Neural crest cell (in vitro differentiated cells): ENCODE data around the gene SLC9A7. TPM values are rescaled to one million over a fixed set of nuclear protein-coding genes. Genes with fewer than 3 reads are reported as not detected.

ENCODE experiments used
- DNase-seq: peaks from one replicate; pipeline ENCODE4 v3.0.0; 2021; ENCODE audit warnings: low read depth, mixed read lengths, low spot score
- H3K27ac Mint-ChIP-seq: one replicate; pipeline ENCODE4 v1.8.0; 2021; ENCODE audit warnings: mild to moderate bottlenecking, mixed read lengths; ENCODE audit not compliant: unreplicated experiment
- H3K27me3 Mint-ChIP-seq: 2 replicates; pipeline ENCODE4 v1.8.0; 2021; ENCODE audit warnings: low read depth, mild to moderate bottlenecking, mixed read lengths
- H3K36me3 Mint-ChIP-seq: 2 replicates; pipeline ENCODE4 v1.8.0; 2021; ENCODE audit warnings: low read depth, mild to moderate bottlenecking, mixed read lengths
- H3K4me1 Mint-ChIP-seq: 2 replicates; pipeline ENCODE4 v1.8.0; 2021; ENCODE audit warnings: mixed read lengths
- H3K4me3 Mint-ChIP-seq: one replicate; pipeline ENCODE4 v1.8.0; 2021; ENCODE audit warnings: mild to moderate bottlenecking, mixed read lengths
- H3K9me3 Mint-ChIP-seq: 2 replicates; pipeline ENCODE4 v1.8.0; 2021; ENCODE audit warnings: mixed read lengths
- CTCF ChIP-seq: fragments of 200-600 bp; sonication (generic); conservative IDR thresholded peaks from 2 replicates; pipeline ENCODE4 v1.5.0; 2021; ENCODE audit warnings: antibody characterized with exemption, mild to moderate bottlenecking
- total RNA-seq: library from RNA; stranded (reverse); gene quantifications from 2 replicates; pipeline ENCODE4 v1.2.1, GENCODE V29; 2021

Gene SLC9A7
- total RNA-seq, 1 donor from 2014 or later, result 4.3 TPM

GRCh38 chrX:46624090-46624786 is 134.7 kb downstream of the SLC9A7 start:
- Mint-ChIP-seq H3K27ac (no peak overlapping the region), H3K36me3 (peaks cover 2% of the 10 kb centered on the region), H3K4me3 (no peak overlapping the region), H3K9me3 (no peaks in the 10 kb centered on the region), H3K27me3 (no peaks in the 10 kb centered on the region), H3K4me1 (peaks cover 19% of the 10 kb centered on the region)
- no peak for DNase-seq
- no peak for TF ChIP-seq CTCF

- Mint-ChIP-seq H3K36me3 (peaks cover 7% of the 10 kb centered on the region), H3K9me3 (peaks cover 8% of the 10 kb centered on the region), H3K27me3 (no peaks in the 10 kb centered on the region), H3K4me1 (peaks cover 10% of the 10 kb centered on the region), H3K27ac (no peak overlapping the region), H3K4me3 (no peak overlapping the region)
- no peak for TF ChIP-seq CTCF
- DNase-seq, result no peak
These were observed 137.3 kb downstream of the SLC9A7 start for GRCh38 chrX:46621572-46621971.

- H3K27ac Mint-ChIP-seq, result no peak overlapping the region
- no peaks in the 10 kb centered on the region for H3K27me3 Mint-ChIP-seq
- H3K4me1 Mint-ChIP-seq, result peaks cover 10% of the 10 kb centered on the region
- no peak overlapping the region for H3K4me3 Mint-ChIP-seq
- peaks cover 7% of the 10 kb centered on the region for H3K36me3 Mint-ChIP-seq
- H3K9me3 Mint-ChIP-seq, result peaks cover 8% of the 10 kb centered on the region
- no peak for DNase-seq
- no peak for TF ChIP-seq CTCF
These were observed 138.4 kb downstream of the SLC9A7 start for GRCh38 chrX:46620505-46620904.

- Mint-ChIP-seq H3K36me3 (peaks cover 12% of the 10 kb centered on the region), H3K9me3 (peaks cover 8% of the 10 kb centered on the region), H3K4me3 (no peak overlapping the region), H3K27me3 (no peaks in the 10 kb centered on the region), H3K27ac (no peak overlapping the region), H3K4me1 (peaks cover 10% of the 10 kb centered on the region)
- TF ChIP-seq CTCF, result no peak
- DNase-seq, result no peak
These were observed 140.0 kb downstream of the SLC9A7 start for GRCh38 chrX:46618947-46619346.

GRCh38 chrX:46617906-46618305 is 141.0 kb downstream of the SLC9A7 start:
- no peak overlapping the region for H3K27ac Mint-ChIP-seq
- no peak overlapping the region for H3K4me3 Mint-ChIP-seq
- peaks cover 8% of the 10 kb centered on the region for H3K9me3 Mint-ChIP-seq
- peaks cover 6% of the 10 kb centered on the region for H3K4me1 Mint-ChIP-seq
- H3K36me3 Mint-ChIP-seq, result peaks cover 15% of the 10 kb centered on the region
- no peak for DNase-seq
- H3K27me3 Mint-ChIP-seq, result no peaks in the 10 kb centered on the region
- no peak for TF ChIP-seq CTCF
